Activated CD4-positive, alpha-beta T cell treated with anti-CD3 and anti-CD28 coated beads, Interleukin-2, amount 10 ng/mL, durations not matched to agents 24 days and 14 days (primary cell): ENCODE measurements around the gene ABCE1. TPM values are rescaled to one million over a fixed set of nuclear protein-coding genes. Genes with fewer than 3 reads are reported as not detected.

Experiments
- DNase-seq: peaks from one replicate; pipeline ENCODE4 v3.0.0; 2022
- H3K27ac Mint-ChIP-seq: one replicate; pipeline ENCODE4 v1.8.0; 2022; ENCODE audit warnings: mild to moderate bottlenecking, mixed read lengths
- H3K27me3 Mint-ChIP-seq: one replicate; pipeline ENCODE4 v1.8.0; 2022; ENCODE audit warnings: mixed read lengths
- H3K36me3 Mint-ChIP-seq: one replicate; pipeline ENCODE4 v1.8.0; 2022; ENCODE audit warnings: low read depth, mild to moderate bottlenecking, mixed read lengths
- H3K4me1 Mint-ChIP-seq: one replicate; pipeline ENCODE4 v1.8.0; 2021; ENCODE audit warnings: mixed read lengths
- H3K4me3 Mint-ChIP-seq: one replicate; pipeline ENCODE4 v1.8.0; 2022; ENCODE audit warnings: mild to moderate bottlenecking, moderate library complexity, mixed read lengths
- H3K9me3 Mint-ChIP-seq: one replicate; pipeline ENCODE4 v1.8.0; 2021; ENCODE audit warnings: mixed read lengths
- intact Hi-C: fragments of 100-400 bp; cut with micrococcal nuclease; formaldehyde crosslinking; loops from one replicate; pipeline ENCODE4 v1.15.1; 2023
- total RNA-seq: library from RNA; stranded (reverse); gene quantifications from 2 replicates; pipeline ENCODE4 v1.2.3, GENCODE V29; 2022

ABCE1 gene
- 191 and 194 TPM in 2 replicates for total RNA-seq

DNA sequence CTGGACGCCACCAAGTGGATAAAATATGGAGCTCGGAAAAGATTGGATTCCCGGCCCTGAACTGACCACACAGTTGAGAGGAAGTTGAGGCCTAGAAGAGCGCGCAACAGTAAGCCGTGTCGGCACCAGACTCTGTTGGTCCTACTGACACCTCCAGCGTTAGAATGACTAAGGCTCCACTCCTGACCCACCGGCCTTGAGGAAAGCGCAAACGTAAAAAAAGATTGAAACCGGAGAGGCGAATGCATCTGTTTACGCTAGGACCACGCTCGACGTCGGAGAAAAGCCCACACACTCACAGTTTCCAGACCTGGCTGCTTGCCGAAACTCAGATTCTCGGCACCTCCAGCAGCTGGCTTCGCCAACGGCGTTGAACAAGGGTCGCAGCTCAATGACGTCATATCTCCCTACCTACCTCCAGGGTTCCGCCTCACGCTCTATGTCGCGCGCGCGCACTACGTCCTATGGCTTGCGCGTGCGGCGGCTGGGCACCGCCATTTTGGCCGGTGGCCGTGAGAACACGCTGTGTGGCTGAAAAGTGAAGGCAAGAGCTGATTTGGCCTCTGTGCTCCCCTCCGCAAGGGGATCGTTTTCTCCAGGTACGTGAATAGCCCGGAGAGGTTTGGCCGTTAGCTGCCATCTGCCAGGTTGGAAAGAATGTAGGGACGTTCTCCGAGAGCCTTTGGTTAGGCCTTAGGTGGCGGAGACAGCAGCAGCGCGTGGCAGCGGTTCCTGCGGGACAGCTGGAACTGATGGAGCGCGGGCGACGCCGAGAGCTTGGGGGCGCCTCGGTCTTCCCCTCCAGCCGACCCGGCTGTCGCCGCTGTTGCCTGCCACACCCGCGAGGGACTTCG is at the start of gene ABCE1, which contains the start of gene ANAPC10:
ABCE1 (plus strand) TSS at position 491 of the 854 bp plus-strand sequence. CDS start 6,102 bp downstream, outside the sequence.
ANAPC10 (minus strand) TSS at position 376 of the 854 bp plus-strand sequence. CDS start 2,097 bp downstream, outside the sequence.
- no peaks in the 10 kb centered on the region for H3K27me3 Mint-ChIP-seq
- peaks cover 24% of the 10 kb centered on the region for H3K4me1 Mint-ChIP-seq
- H3K4me3 Mint-ChIP-seq, result peak within 1 kb of the TSS; percentile 96
- H3K27ac Mint-ChIP-seq, result peak within 1 kb of the TSS; percentile 99
- H3K9me3 Mint-ChIP-seq, result peaks cover 8% of the 10 kb centered on the region
- DNase-seq, result peak; percentile 99
- intact Hi-C loops, result loop anchor here (1.0 to 5.0 kb wide), 8 partner anchors 28 to 1585 kb away; partner anchors contain the start of genes MMAA, OTUD4, SMAD1 and SMARCA5
- peaks cover 36% of the 10 kb centered on the region for H3K36me3 Mint-ChIP-seq

- Mint-ChIP-seq H3K27ac (no peak overlapping the region), H3K36me3 (peaks cover 19% of the 10 kb centered on the region), H3K27me3 (peaks cover 2% of the 10 kb centered on the region), H3K4me1 (peaks cover 5% of the 10 kb centered on the region), H3K4me3 (no peak overlapping the region), H3K9me3 (peaks cover 4% of the 10 kb centered on the region)
- intact Hi-C loops, result no loop called here
- DNase-seq, result no peak
Observed at GRCh38 chr4:145048817-145049216, 49.3 kb upstream of the ABCE1 start.

DNA sequence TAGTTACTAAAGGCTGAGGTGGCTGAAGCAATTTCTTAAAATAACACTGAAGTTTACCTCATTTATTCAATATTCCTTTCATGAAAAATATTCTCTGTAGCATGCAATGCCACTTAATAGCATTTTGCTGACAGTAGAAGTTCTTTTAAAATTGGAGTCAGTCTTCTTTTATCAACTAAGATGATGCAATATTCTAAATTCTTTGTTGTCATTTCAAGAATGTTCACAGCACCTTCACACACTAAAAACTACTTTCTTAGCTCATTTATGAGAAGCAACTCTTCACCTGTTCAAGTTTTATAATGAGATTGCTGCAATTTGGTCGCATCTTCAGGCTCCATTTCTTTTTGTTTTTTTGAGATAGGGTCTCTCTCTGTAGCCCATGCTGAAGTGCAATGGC is 48.9 kb upstream of the ABCE1 start:
- intact Hi-C loops, result no loop called here
- peaks cover 4% of the 10 kb centered on the region for H3K9me3 Mint-ChIP-seq
- peaks cover 17% of the 10 kb centered on the region for H3K36me3 Mint-ChIP-seq
- peaks cover 2% of the 10 kb centered on the region for H3K4me1 Mint-ChIP-seq
- H3K27ac Mint-ChIP-seq, result no peak overlapping the region
- no peak for DNase-seq
- H3K4me3 Mint-ChIP-seq, result no peak overlapping the region
- no peaks in the 10 kb centered on the region for H3K27me3 Mint-ChIP-seq

- Mint-ChIP-seq H3K36me3 (peaks cover 12% of the 10 kb centered on the region), H3K27me3 (no peaks in the 10 kb centered on the region), H3K4me1 (peaks cover 22% of the 10 kb centered on the region), H3K4me3 (no peak overlapping the region), H3K9me3 (no peaks in the 10 kb centered on the region), H3K27ac (no peak overlapping the region)
- no peak for DNase-seq
- intact Hi-C loops, result loop anchor here (10.0 kb wide), 1 partner anchor 411 kb away; the partner anchor contains the start of gene HHIP
Observed at GRCh38 chr4:145055533-145056257, 42.4 kb upstream of the ABCE1 start.

GRCh38 chr4:145056325-145057130 is 41.6 kb upstream of the ABCE1 start:
- H3K9me3 Mint-ChIP-seq, result no peaks in the 10 kb centered on the region
- no peaks in the 10 kb centered on the region for H3K27me3 Mint-ChIP-seq
- DNase-seq, result no peak
- peaks cover 8% of the 10 kb centered on the region for H3K36me3 Mint-ChIP-seq
- H3K4me1 Mint-ChIP-seq, result peaks cover 23% of the 10 kb centered on the region
- H3K27ac Mint-ChIP-seq, result peak overlapping the region; percentile 26
- no peak overlapping the region for H3K4me3 Mint-ChIP-seq
- intact Hi-C loops, result loop anchor here (10.0 kb wide), 1 partner anchor 412 kb away; the partner anchor contains the start of gene HHIP

- no peaks in the 10 kb centered on the region for H3K9me3 Mint-ChIP-seq
- DNase-seq, result no peak
- no peak overlapping the region for H3K4me3 Mint-ChIP-seq
- H3K27ac Mint-ChIP-seq, result no peak overlapping the region
- no peaks in the 10 kb centered on the region for H3K27me3 Mint-ChIP-seq
- peaks cover 10% of the 10 kb centered on the region for H3K36me3 Mint-ChIP-seq
- H3K4me1 Mint-ChIP-seq, result peaks cover 23% of the 10 kb centered on the region
- intact Hi-C loops, result loop anchor here (10.0 kb wide), 1 partner anchor 413 kb away; the partner anchor contains the start of gene HHIP
Observed at GRCh38 chr4:145058256-145058655, 39.9 kb upstream of the ABCE1 start.

- DNase-seq, result no peak
Observed at GRCh38 chr4:145061318-145061920, 36.7 kb upstream of the ABCE1 start.

DNA sequence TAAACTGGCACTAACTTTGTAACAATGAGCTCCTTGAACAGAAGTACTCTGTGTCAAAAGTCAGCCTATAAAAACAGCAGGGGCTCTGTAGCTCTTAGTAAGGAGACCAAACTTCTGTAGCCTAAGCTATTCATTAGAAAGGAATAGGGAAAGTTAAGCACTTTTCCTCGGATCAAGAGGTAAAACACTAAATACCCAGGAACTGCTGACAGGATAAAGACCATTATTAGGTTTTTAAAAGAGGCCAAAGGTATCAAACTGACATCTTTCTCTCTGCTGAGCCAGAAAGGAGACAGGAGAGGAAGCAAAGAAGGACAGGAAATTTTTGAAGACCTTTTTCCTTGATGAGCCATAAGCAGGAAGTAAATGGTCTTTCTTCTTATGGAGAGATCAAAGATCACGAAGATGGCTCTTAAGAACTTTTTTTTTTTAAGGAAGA is 32.0 kb upstream of the ABCE1 start:
- no peak for DNase-seq
- intact Hi-C loops, result no loop called here
- peaks cover 13% of the 10 kb centered on the region for H3K36me3 Mint-ChIP-seq
- H3K9me3 Mint-ChIP-seq, result no peaks in the 10 kb centered on the region
- peaks cover 11% of the 10 kb centered on the region for H3K4me1 Mint-ChIP-seq
- no peak overlapping the region for H3K4me3 Mint-ChIP-seq
- H3K27me3 Mint-ChIP-seq, result no peaks in the 10 kb centered on the region
- H3K27ac Mint-ChIP-seq, result no peak overlapping the region

More at GRCh38 chr4:145061318-145061920, 36.7 kb upstream of the ABCE1 start:
- Mint-ChIP-seq H3K4me1 (peaks cover 20% of the 10 kb centered on the region), H3K9me3 (no peaks in the 10 kb centered on the region), H3K4me3 (no peak overlapping the region), H3K27me3 (no peaks in the 10 kb centered on the region), H3K27ac (no peak overlapping the region), H3K36me3 (peaks cover 6% of the 10 kb centered on the region)
- intact Hi-C loops, result loop anchor here (1.0 to 5.0 kb wide), 3 partner anchors 274 to 887 kb away; no protein-coding TSS in a partner anchor

DNA sequence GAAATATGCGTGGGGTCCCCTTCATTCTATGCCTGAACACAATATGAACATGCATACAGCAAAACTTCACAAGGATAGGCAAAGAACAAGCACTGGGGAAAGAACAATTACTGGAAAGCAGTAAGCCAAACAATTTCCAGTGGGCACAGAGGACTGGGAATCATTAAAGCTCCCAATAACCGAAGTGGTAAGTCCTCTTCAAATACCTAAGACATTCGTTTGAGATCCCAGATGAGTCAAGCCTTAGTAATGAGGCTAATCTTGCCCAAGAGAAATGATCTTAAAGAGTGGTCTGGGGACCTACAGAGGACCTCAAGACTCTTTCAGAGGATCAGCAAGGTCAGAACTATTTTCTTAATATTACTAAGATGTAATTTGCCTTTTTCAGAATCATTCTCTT is 28.8 kb upstream of the ABCE1 start:
- peaks cover 10% of the 10 kb centered on the region for H3K36me3 Mint-ChIP-seq
- no peak overlapping the region for H3K27ac Mint-ChIP-seq
- DNase-seq, result no peak
- intact Hi-C loops, result no loop called here
- H3K4me3 Mint-ChIP-seq, result no peak overlapping the region
- no peaks in the 10 kb centered on the region for H3K27me3 Mint-ChIP-seq
- peaks cover 15% of the 10 kb centered on the region for H3K4me1 Mint-ChIP-seq
- no peaks in the 10 kb centered on the region for H3K9me3 Mint-ChIP-seq

DNA sequence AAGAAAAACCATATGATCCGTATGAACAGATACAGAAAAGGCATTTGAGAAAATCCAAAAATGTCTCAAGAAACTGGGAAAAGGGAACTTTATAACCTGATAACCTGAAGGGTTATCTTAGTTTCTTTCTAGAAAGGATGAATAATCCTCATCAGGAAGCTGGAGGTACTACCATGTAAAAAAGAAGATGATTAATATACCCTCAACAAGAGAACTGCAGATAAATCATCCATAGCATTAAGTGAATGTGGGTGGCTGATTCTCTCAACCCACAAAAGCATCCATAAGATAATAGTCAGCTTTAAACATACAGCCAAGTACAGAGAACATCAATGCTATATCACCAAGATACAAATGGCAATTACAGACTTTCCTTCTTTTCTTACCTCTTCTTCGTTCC is 26.6 kb upstream of the ABCE1 start:
- Mint-ChIP-seq H3K27me3 (no peaks in the 10 kb centered on the region), H3K9me3 (peaks cover 5% of the 10 kb centered on the region), H3K4me3 (no peak overlapping the region), H3K36me3 (peaks cover 20% of the 10 kb centered on the region), H3K27ac (no peak overlapping the region), H3K4me1 (peaks cover 19% of the 10 kb centered on the region)
- no peak for DNase-seq
- intact Hi-C loops, result no loop called here

- intact Hi-C loops, result no loop called here
Observed at GRCh38 chr4:145075742-145076468, 22.2 kb upstream of the ABCE1 start.

DNA sequence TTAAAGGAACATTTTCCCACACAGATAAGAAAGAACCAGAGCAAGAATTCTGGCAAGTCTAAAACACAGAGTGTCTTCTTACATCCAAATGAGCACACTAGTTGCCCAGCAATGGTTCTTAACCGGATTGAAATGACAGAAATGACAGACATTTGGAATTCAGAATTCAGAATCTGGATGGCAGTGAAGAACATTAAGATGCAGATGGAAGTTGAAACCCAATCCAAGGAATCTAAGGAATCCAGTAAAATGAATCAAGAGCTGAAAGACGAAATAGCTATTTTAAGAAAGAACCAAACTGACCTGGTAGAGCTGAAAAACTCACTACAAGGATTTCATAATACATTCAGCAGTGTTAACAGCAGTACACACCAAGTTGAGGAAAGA is 21.6 kb upstream of the ABCE1 start:
- peaks cover 25% of the 10 kb centered on the region for H3K9me3 Mint-ChIP-seq
- peaks cover 47% of the 10 kb centered on the region for H3K36me3 Mint-ChIP-seq
- DNase-seq, result no peak
- peaks cover 24% of the 10 kb centered on the region for H3K4me1 Mint-ChIP-seq
- peak overlapping the region; percentile 19 for H3K4me3 Mint-ChIP-seq
- no peaks in the 10 kb centered on the region for H3K27me3 Mint-ChIP-seq
- H3K27ac Mint-ChIP-seq, result peak overlapping the region; percentile 35
- intact Hi-C loops, result no loop called here

More at GRCh38 chr4:145075742-145076468, 22.2 kb upstream of the ABCE1 start:
- Mint-ChIP-seq H3K27ac (peak overlapping the region; percentile 35), H3K36me3 (peaks cover 47% of the 10 kb centered on the region), H3K4me1 (peaks cover 25% of the 10 kb centered on the region), H3K9me3 (peaks cover 25% of the 10 kb centered on the region), H3K27me3 (no peaks in the 10 kb centered on the region), H3K4me3 (peak overlapping the region; percentile 19)
- DNase-seq, result peak; percentile 62
